Pancreas (tissue), 10 donors: ENCODE measurements around the gene NSMF. TPM values are rescaled to one million over a fixed set of nuclear protein-coding genes. Genes with fewer than 3 reads are reported as not detected.

Experiments
- ATAC-seq, 4 donors: fragments of 200-7000 bp; cut with Tn5 transposase; one replicate each; pipeline versions ENCODE4 v1.8.0 to v1.9.1; 2020; ENCODE audit warnings: mild to moderate bottlenecking in 4 of 4, moderate library complexity in 4 of 4
- DNase-seq, 6 donors: peaks; one replicate each; pipeline ENCODE4 v3.0.0-alpha.2; 2020
- FAIRE-seq: peaks from 2 replicates; lab custom pipeline; 2012; peaks lifted over from hg19 to GRCh38; lab: Jason Lieb, UNC
- H3K27ac ChIP-seq, 4 donors: fragments of 200-600 bp; sonication (generic); 1 replicate in 3 of 4; 2 replicates in 1 of 4; pipeline versions ENCODE4 v1.5.0 to v1.8.0; 2020
- H3K27me3 ChIP-seq, 4 donors: fragments of 200-600 bp; one replicate each; pipeline ENCODE4 v1.8.0; 2021
- H3K36me3 ChIP-seq, 3 donors: fragments of 200-600 bp; sonication (generic) in 1 of 3; one replicate each; pipeline versions ENCODE4 v1.5.0 to v1.8.0; 2020 to 2021
- H3K4me1 ChIP-seq, 3 donors: fragments of 200-600 bp; one replicate each; pipeline ENCODE4 v1.8.0; 2021
- H3K4me3 ChIP-seq, 4 donors: fragments of 200-600 bp; sonication (generic) in 2 of 4; one replicate each; pipeline versions ENCODE4 v1.5.0 to v1.8.0; 2020 to 2021
- H3K9me3 ChIP-seq, 4 donors: fragments of 200-600 bp; one replicate each; pipeline ENCODE4 v1.8.0; 2021
- WGBS, 2 donors: extraction: QIAGEN DNeasy Blood & Tissue Kit; methylation state at CpG; one replicate each; pipeline ENCODE4 v1.1.7; 2013; 5-methylcytosine and 5-hydroxymethylcytosine counted together
- intact Hi-C, 3 donors: fragments of 100-400 bp; cut with DNase I; formaldehyde crosslinking; loops; one replicate each; pipeline versions ENCODE4 v1.11.1 to v1.14.2; 2022
- polyA plus RNA-seq, 2 donors: library from polyadenylated mRNA; stranded (reverse); fragments of 200-250 nt; gene quantifications; one replicate each; pipeline ENCODE4 v1.2.3, GENCODE V29; 2013
- total RNA-seq, 6 donors: library from RNA; stranded (reverse); fragmentation: NEBNext Ultra II Directional in 4 of 6; extraction: Animal tissue kit (Norgen Biotek cat#: 25700) in 4 of 6; gene quantifications; one replicate each; pipeline versions ENCODE4 v1.2.1 to v1.2.4, GENCODE V29; 2021 to 2023
- TF ChIP-seq, protein P1 (sequence below), 4 donors: fragments of 200-600 bp; sonication (generic) in 3 of 4; IDR thresholded peaks; one replicate each; pipeline versions ENCODE4 v1.5.0 to v1.8.0; 2021; ENCODE audit warnings: antibody characterized with exemption in 4 of 4
- donor health status: healthy with polysubstance abuse.
- donor health status: DM: no; HTN: no; CAD: no; lungs with moderate emphysema.
- donor health status: DM: no; HTN: no; CAD: no.
- donor health status: control.
- donor health status: control.
- donor health status: Bipolar disorder and iron deficiency.
- donor health status: DM: yes; HTN: yes; CAD: no.
- donor health status: DM: no; HTN: no; CAD: no.
- donor health status: DM: no; HTN: no; CAD: no.
- donor health status: DM: yes; HTN: yes; CAD: no.

The NSMF gene
- total and polyA plus RNA-seq, 8 donors = 22.0 to 81.0 (median 30.0) TPM

DNA sequence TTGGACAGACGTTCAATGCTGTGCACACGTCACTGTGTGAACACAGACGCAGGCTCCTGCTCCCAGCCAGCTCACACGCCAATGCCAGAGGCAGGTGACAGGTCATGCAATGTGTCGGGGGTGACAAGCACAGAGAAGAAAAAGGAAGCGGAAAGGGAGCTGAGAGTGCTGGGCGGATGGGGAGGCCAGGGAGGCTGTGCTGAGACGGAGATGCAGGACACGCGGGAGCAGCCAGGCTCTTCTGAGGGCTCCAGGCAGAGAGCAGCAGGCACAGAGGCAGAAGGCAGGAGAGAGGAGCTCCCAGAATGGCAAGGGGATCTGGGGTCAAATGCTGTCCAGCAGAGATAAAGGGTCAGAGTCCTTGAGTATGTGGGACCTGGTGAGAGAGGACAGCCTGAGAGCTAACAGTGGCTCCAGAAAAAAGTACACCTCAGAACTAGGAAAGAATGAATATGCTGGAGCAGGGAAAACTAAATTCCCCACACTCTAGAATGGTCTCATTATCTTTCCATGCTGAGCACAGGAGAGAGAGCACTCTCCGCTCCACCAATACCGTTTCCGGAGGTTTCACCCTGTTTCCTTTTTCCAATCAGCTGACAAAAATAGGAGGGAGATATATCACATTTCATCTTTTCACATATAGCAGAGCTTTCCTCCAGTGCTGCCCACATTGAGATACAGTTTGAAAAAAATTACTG lies 32.8 kb upstream of the NSMF start:
- ATAC-seq = no peak
- no peaks in the 10 kb centered on the region for H3K27me3 ChIP-seq
- DNase-seq = no peak
- H3K9me3 ChIP-seq = no peaks in the 10 kb centered on the region
- 94% methylated on average over 13 of the region's 13 CpGs for WGBS, 2 donors
- FAIRE-seq = no peak
- no peaks in the 10 kb centered on the region for H3K36me3 ChIP-seq
- intact Hi-C loops = no loop called here
- no peak overlapping the region for H3K27ac ChIP-seq
- TF ChIP-seq, protein P1, sequence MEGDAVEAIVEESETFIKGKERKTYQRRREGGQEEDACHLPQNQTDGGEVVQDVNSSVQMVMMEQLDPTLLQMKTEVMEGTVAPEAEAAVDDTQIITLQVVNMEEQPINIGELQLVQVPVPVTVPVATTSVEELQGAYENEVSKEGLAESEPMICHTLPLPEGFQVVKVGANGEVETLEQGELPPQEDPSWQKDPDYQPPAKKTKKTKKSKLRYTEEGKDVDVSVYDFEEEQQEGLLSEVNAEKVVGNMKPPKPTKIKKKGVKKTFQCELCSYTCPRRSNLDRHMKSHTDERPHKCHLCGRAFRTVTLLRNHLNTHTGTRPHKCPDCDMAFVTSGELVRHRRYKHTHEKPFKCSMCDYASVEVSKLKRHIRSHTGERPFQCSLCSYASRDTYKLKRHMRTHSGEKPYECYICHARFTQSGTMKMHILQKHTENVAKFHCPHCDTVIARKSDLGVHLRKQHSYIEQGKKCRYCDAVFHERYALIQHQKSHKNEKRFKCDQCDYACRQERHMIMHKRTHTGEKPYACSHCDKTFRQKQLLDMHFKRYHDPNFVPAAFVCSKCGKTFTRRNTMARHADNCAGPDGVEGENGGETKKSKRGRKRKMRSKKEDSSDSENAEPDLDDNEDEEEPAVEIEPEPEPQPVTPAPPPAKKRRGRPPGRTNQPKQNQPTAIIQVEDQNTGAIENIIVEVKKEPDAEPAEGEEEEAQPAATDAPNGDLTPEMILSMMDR (IDR thresholded peaks at IDR 0.05) = no peak
- peaks cover 0 to 4% (median 3%) of the 10 kb centered on the region in 3 donors for H3K4me1 ChIP-seq
- H3K4me3 ChIP-seq = no peak overlapping the region

DNA sequence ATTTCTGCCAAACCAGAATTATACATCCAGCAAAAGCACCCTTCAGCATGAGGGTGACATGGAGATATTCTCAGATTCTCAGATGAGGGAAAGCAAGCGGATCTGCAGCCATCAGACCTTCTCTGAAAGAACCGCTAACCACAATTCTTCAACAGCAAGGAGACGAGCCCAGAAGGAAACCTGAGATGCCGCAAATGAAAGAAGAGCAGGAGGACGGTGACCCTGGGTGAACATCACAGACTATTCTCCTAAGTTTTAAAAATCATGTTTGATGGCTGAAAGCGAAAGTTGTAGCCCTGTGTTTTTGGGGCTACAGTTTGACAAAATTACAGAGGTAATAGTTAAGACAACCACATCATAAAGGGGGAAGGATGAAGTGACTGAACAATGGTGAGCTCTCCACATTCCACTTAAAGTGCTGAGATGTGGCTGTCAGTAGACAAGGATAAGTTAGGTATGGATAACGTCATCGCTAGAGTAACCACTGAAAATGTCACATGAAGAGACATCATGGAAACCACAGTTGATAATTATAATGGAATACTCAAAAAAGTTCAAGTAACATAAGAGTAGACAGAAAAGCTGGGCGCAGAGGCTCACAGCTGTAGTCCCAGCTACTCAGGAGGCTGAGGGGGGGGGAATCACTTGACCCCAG lies 31.5 kb upstream of the NSMF start:
- Histone ChIP-seq H3K27me3 (no peaks in the 10 kb centered on the region), H3K9me3 (no peaks in the 10 kb centered on the region), H3K4me1 (peaks cover 0 to 4% (median 3%) of the 10 kb centered on the region in 3 donors), H3K36me3 (no peaks in the 10 kb centered on the region), H3K4me3 (no peak overlapping the region), H3K27ac (no peak overlapping the region)
- FAIRE-seq (no peak), DNase-seq (no peak), ATAC-seq (no peak)
- 92 to 95% methylated on average over 9 of the region's 9 CpGs for WGBS, 2 donors
- intact Hi-C loops = no loop called here
- TF ChIP-seq, protein P1 (IDR thresholded peaks at IDR 0.05) = no peak

DNA sequence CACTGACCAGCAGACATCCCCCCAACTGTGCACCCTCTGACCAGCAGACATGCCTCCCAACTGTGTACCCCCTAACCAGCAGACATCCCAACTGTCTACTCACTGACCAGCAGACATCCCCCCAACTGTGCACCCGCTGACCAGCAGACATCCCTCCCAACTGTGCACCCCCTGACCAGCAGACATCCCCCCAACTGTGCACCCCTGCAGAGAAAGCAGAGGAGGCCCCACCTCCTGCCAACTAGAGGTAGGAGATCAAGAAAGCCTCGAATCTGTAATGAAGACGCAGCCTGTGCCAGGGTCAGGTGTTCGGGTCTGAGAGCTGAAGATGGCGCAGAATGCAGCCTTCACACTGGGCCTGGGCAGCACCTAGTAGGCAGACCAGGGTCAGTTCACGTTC lies 29.8 kb upstream of the NSMF start:
- Histone ChIP-seq H3K27ac (no peak overlapping the region), H3K36me3 (no peaks in the 10 kb centered on the region), H3K9me3 (no peaks in the 10 kb centered on the region), H3K27me3 (no peaks in the 10 kb centered on the region), H3K4me1 (peaks cover 0 to 4% (median 3%) of the 10 kb centered on the region in 3 donors), H3K4me3 (no peak overlapping the region)
- 87 to 96% methylated on average over 6 of the region's 6 CpGs for WGBS, 2 donors
- FAIRE-seq = no peak
- DNase-seq = no peak
- no peak for ATAC-seq
- TF ChIP-seq, protein P1 (IDR thresholded peaks at IDR 0.05) = no peak
- intact Hi-C loops = no loop called here

DNA sequence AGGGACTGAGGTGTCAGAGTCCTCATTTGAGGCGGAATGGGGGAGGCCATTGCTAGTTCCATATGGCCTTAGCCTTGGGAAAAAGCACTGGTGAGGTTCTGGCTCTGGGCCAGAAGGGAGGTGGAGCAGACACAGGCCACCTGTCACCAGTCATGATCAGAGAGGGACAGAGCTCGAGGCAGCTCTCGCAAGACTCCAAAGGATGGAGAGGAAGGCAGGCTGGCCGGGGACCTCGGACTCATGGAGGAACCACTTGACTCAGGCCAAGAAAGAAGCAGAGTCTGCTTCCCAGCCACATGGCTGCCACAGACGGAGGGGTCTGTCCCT lies 29.2 kb upstream of the NSMF start:
- intact Hi-C loops = no loop called here
- ATAC-seq (peak; percentile 76 to 87 (median 85)), FAIRE-seq (no peak), DNase-seq (peak; percentile 73 to 96 (median 84))
- TF ChIP-seq, protein P1 (IDR thresholded peaks at IDR 0.05) = no peak
- Histone ChIP-seq H3K27ac (peak overlapping the region in 1 of 4 donors; percentile 26), H3K4me1 (peaks cover 0 to 4% (median 3%) of the 10 kb centered on the region in 3 donors), H3K9me3 (no peaks in the 10 kb centered on the region), H3K27me3 (no peaks in the 10 kb centered on the region), H3K36me3 (no peaks in the 10 kb centered on the region), H3K4me3 (peak overlapping the region in 2 of 4 donors; percentile 11 to 13)
- 42 to 44% methylated on average over 6 of the region's 6 CpGs for WGBS, 2 donors
